MCF 10A (cell line): ENCODE data around the gene TCHP. TPM values are rescaled to one million over a fixed set of nuclear protein-coding genes. Genes with fewer than 3 reads are reported as not detected.
"Not testable (repeated sequence)": the region's sequence is repeated elsewhere in the genome, so short reads cannot be mapped to it uniquely, and the experiment has no call there.

Experiments used
- BruUV-seq: library from RNA; stranded (reverse); fragments of 400-500 nt; replicated peaks from 2 replicates; lab custom pipeline; 2021; lab: Mats Ljungman, UMichigan
- CTCF ChIA-PET: fragments of 300-600 bp; sonication (Branson Sonifier 250); formaldehyde crosslinking; extraction: SDS; loops from one replicate; lab custom pipeline; 2021; ENCODE audit warnings: antibody characterized with exemption, inconsistent platforms; lab: Yijun Ruan, JAX
- POLR2A ChIA-PET: fragments of 300-600, 350-650 bp; sonication (Branson Sonifier 250); formaldehyde crosslinking; extraction: SDS; loops from one replicate; lab custom pipeline; 2020; ENCODE audit warnings: antibody characterized with exemption, inconsistent platforms; lab: Yijun Ruan, JAX
- DNase-seq: peaks from one replicate; pipeline ENCODE4 v3.0.0-alpha.2; 2018; ENCODE audit not compliant: unreplicated experiment
- H3K27ac Mint-ChIP-seq: one replicate; pipeline ENCODE4 v1.8.0; 2022; ENCODE audit warnings: mild to moderate bottlenecking, low read depth, mixed read lengths; ENCODE audit not compliant: unreplicated experiment
- H3K27me3 Mint-ChIP-seq: one replicate; pipeline ENCODE4 v1.8.0; 2022; ENCODE audit warnings: mixed read lengths; ENCODE audit not compliant: insufficient read depth, unreplicated experiment
- H3K36me3 Mint-ChIP-seq: one replicate; pipeline ENCODE4 v1.8.0; 2022; ENCODE audit warnings: mild to moderate bottlenecking, moderate library complexity, mixed read lengths; ENCODE audit not compliant: insufficient read depth, unreplicated experiment
- H3K4me1 Mint-ChIP-seq: one replicate; pipeline ENCODE4 v1.8.0; 2022; ENCODE audit warnings: mixed read lengths; ENCODE audit not compliant: insufficient read depth, unreplicated experiment
- H3K4me3 Mint-ChIP-seq: one replicate; pipeline ENCODE4 v1.8.0; 2022; ENCODE audit warnings: mild to moderate bottlenecking, moderate library complexity, mixed read lengths; ENCODE audit not compliant: unreplicated experiment
- H3K9me3 Mint-ChIP-seq: one replicate; pipeline ENCODE4 v1.8.0; 2022; ENCODE audit warnings: mixed read lengths; ENCODE audit not compliant: unreplicated experiment
- CTCF ChIP-seq: fragments of 200-600 bp; IDR thresholded peaks from one replicate; pipeline ENCODE4 v1.8.0; 2022; ENCODE audit warnings: antibody characterized with exemption, mild to moderate bottlenecking; ENCODE audit not compliant: unreplicated experiment
- intact Hi-C: fragments of 100-400 bp; cut with micrococcal nuclease; formaldehyde crosslinking; loops from 2 replicates; pipeline ENCODE4 v1.14.1; 2022
- total RNA-seq: library from RNA; stranded (reverse); gene quantifications from 2 replicates; pipeline ENCODE4 v1.2.3, GENCODE V29; 2022

The TCHP gene
- total RNA-seq, 1 experiment from 2014 or later: 36.3 TPM

- Mint-ChIP-seq H3K4me1 (peaks cover 27% of the 10 kb centered on the region), H3K9me3 (no peaks in the 10 kb centered on the region), H3K36me3 (no peaks in the 10 kb centered on the region), H3K4me3 (no peak overlapping the region), H3K27ac (no peak overlapping the region), H3K27me3 (no peaks in the 10 kb centered on the region)
- CTCF ChIA-PET: interaction anchor here (0.6 to 1.6 kb wide), 4 partner anchors 10 to 1230 kb away, joined by 3 to 7 read pairs (median 4); no protein-coding TSS in a partner anchor
- no peak for DNase-seq
- no peak for TF ChIP-seq CTCF
- POLR2A ChIA-PET: interaction anchor here (3.8 kb wide), 1 partner anchor 9 kb away, joined by 45 read pairs; the partner anchor contains the start of gene TCHP
- no TSS peak for BruUV-seq
- intact Hi-C loops: no loop called here
These were observed 9.4 kb upstream of the TCHP start for GRCh38 chr12:109890620-109891170.

GRCh38 chr12:109891731-109892130 is 8.3 kb upstream of the TCHP start:
- H3K36me3 Mint-ChIP-seq, H3K27me3 Mint-ChIP-seq, H3K27ac Mint-ChIP-seq, H3K9me3 Mint-ChIP-seq, DNase-seq, POLR2A ChIA-PET, BruUV-seq, intact Hi-C loops, H3K4me3 Mint-ChIP-seq: not testable (repeated sequence)
- peaks cover 25% of the 10 kb centered on the region for H3K4me1 Mint-ChIP-seq
- CTCF ChIA-PET: interaction anchor here (0.6 to 1.6 kb wide), 2 partner anchors 35 to 40 kb away, joined by 3 to 7 read pairs; no protein-coding TSS in a partner anchor

- CTCF ChIA-PET: no interaction called here
- Mint-ChIP-seq H3K9me3 (no peaks in the 10 kb centered on the region), H3K4me3 (no peak overlapping the region), H3K4me1 (peaks cover 24% of the 10 kb centered on the region), H3K27ac (no peak overlapping the region), H3K27me3 (no peaks in the 10 kb centered on the region), H3K36me3 (no peaks in the 10 kb centered on the region)
- no peak for DNase-seq
- TF ChIP-seq CTCF: no peak
- POLR2A ChIA-PET: no interaction called here
- no TSS peak for BruUV-seq
- intact Hi-C loops: no loop called here
These were observed 7.8 kb upstream of the TCHP start for GRCh38 chr12:109892165-109892715.

- Mint-ChIP-seq H3K27ac (no peak overlapping the region), H3K36me3 (no peaks in the 10 kb centered on the region), H3K4me3 (no peak overlapping the region), H3K9me3 (no peaks in the 10 kb centered on the region), H3K27me3 (no peaks in the 10 kb centered on the region), H3K4me1 (peaks cover 19% of the 10 kb centered on the region)
- TF ChIP-seq CTCF: no peak
- BruUV-seq: no TSS peak
- DNase-seq: no peak
- ChIA-PET CTCF (no interaction called here), POLR2A (no interaction called here)
- intact Hi-C loops: no loop called here
These were observed 7.3 kb upstream of the TCHP start for GRCh38 chr12:109892748-109893147.
